GM18499 (cell line): ENCODE data around the gene PDXK.
"Not testable (repeated sequence)": the region's sequence is repeated elsewhere in the genome, so short reads cannot be mapped to it uniquely, and the experiment has no call there.

Source experiments
- ATAC-seq: cut with Tn5 transposase; IDR thresholded peaks from one replicate; pipeline ENCODE4 v1.9.1; 2021; ENCODE audit warnings: moderate number of reproducible peaks; ENCODE audit not compliant: insufficient read depth, unreplicated experiment

Gene PDXK

DNA sequence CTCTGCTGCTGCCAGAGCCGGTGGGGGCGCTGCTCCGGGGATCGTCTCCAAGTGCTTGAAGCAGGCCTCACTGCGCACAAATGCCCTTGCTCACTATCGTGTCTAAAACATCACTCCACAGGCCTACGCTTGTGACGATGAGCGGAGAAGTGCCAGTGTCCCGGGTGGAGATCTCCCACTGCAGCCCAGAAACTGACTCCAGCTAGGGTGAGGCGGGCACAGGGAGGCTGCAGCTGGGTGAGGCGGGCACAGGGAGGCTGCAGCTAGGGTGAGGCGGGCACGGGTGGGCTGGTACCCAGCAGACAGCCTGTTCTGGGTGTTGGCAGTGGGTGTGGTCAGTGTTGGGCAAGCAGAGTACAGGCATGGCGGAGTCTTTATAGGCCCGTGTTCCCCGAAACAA, 22.7 kb upstream of the PDXK start:
- no peak for ATAC-seq

DNA sequence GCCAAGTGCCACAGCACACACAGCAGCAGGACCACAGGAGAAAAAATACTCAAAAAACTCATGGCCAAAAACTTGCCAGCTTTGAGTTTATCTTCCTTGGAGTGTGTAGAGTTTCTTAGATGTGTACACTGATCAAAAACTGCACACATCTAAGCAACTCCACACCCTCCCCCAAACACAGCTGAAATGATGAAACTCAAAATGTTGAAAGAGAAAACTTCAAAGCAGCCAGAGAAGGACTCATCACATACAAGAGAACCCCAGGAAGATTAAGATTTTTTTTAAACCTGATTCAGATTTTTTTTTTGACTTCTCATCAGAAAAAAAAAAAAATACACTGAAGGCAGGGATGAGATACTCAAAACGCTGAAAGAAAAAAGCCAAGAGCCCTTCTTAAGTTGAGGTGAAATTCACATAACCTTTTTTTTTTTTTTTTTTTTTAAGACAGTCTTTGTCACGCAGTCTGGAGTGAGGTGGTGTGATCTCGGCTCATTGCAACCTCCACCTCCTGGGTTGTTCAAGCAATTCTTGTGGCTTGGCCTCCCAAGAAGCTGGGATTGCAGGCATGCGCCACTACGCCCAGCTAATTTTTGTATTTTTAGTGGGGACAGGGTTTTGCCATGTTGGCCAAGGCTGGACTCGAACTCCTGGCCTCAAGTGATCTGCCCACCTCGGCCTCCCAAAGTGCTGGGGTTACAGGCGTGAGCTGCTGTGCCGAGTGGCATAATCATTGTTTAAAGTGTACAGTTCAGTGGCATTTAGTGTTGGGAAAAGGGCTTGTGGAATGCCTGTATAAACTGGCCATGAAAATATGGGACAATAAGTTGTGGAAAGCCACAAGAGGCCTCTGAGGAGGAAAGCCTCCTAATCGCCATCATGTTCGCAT, 20.9 kb upstream of the PDXK start:
- no peak for ATAC-seq

DNA sequence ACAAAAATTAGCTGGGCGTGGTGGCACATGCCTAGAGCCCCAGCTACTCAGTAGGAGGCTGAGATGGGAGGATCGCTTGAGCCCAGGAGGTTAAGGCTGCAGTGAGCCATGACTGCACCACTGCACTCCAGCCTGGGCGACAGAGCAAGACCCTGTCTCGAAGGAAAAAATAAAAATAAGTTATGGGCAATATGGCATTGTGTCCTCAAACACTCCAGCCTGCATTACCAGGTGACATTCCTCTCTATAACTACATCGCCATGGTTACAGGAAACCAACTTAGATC, 19.5 kb upstream of the PDXK start:
- ATAC-seq: not testable (repeated sequence)

DNA sequence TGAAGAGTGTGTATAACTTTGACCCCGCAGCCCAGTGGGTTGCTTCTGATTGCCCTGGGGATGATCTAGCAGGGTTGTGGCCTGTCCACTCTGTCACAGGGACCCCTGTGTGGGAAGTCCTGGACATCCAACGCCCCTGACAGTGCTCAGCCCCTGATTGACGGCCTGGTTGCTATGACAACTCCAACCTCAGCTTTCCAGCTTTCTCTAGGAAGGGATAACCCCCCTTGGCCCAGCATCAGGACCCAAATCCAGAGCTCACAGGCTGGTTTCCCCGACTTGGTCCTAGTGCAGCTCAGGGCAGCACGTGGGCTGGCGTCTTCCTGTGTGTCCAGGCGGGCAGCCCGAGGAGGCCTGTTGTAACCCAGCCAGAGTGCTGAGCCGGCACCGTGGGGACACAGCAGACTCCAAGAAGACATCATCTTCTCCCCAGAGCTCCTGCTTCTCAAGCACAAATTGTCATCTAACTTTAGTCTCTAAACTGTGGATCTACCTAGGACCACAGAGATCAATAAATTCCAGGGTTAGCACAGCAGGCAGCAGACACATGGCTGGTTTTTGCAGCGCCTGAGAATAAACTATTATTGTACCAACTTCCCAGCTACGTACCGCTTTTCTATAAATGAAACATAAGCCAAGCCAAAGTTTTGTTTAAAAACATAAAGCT, 18.9 kb upstream of the PDXK start:
- no peak for ATAC-seq

DNA sequence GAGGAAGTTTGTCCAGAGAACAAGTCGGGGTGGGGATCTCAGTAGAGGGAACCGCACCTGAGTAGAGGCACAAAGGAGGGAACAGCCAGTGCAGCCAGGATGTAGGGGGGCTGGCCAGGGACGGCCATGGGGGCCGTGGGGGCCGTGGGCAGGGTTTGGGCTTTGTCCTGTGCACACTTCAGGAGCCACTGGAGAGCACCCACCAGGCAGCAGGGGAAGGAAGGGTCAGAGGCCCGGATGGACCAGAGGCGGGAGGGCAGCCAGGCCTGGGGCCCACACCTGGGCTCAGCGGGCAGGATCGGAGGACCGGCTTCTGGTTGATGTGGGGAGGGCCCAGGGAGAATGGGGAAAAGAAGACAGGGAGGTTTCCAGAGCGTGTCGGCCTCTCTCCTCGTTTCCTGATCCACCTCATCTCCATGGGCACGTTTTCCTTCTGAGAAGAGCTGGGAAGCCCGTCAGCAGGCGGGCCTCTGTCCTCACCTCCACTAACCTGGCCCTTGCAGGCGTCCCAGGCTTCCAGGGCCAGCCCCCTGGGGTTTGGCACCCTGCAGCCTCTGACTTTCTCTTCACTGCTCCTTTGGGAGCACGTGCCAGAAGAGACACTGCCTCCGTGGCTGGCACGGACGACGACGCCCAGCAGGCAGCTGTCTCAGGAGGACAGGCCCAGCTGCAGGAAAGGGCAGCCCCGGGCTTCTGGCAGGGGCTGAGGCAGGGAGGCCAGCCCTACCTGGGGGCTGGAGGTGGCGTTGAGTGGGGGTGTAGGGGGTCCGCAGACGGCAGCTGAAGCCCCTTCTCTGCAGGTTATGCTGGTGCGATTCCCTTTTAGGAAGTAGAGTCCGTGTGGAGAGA, 16.8 kb upstream of the PDXK start:
- no peak for ATAC-seq

DNA sequence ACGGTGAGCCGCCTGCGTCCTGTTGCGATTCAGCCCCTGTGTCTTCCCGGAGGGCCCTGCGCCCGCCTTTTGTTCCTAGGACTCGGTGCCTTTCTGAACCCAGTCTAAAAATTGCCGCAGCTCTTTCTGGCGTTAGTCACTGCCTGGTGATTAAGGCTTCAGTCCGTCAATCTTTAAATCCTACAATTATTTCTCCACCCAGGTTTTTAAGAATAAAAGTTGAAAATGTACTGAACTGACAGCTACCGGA, 16.2 kb upstream of the PDXK start:
- ATAC-seq: no peak

DNA sequence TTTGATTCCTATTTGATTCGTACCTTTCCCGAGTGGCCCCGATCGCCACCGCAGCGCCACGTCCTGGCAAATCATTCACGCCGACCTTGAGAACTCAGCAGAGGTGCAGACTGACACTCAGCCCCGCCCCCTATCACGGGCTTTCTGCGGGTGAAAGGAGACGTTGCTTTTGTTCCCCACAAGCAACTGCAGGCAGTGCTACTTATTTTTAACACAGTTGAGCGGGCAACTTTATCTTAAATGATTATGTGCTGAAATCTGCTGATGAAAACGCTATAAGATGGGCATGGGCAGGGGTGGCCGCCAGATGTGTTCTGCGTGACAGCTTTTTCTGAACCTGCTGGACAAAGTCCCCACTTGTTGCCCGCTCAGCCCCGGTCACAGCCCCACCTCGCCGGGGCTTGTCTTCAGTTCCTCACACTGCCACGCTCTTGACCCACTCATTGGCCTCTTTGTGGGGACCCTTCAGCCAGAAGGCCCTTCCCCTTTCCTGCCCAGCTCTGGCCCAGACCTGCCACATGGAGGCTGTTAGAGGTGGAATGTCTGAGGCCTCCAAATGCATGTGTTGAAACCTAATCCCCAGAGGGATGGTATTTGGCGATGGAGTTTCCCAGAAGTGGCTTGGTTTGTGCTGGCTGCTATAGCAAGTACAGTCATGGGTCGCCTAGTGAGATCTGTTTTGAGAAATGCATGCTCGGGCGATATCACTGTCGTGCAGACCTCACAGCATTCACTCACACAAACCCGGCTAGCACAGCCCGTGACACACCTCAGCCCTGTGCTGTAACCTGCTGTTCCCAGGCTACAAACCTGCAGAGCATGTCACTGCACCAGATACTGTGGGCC, 15.7 kb upstream of the PDXK start:
- ATAC-seq: no peak

DNA sequence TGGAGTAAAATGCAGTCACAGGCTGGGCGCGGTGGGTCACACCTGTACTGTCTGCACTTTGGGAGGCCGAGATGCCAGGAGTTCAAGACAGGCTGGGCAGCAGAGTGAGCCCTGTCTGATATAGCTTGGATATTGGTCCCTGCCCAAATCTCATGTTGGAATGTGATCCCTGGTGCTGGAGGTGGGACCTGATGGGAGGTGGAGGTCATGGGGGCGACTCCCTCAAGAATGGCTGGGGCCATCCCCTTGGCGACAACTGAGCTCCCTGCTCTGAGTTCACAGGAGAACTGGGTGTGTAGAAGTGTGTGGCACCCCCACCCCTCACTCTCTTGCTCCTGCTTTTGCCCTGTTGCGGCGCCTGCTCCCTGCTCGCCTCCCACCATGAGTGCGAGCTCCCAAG, 11.5 kb upstream of the PDXK start:
- ATAC-seq: no peak

DNA sequence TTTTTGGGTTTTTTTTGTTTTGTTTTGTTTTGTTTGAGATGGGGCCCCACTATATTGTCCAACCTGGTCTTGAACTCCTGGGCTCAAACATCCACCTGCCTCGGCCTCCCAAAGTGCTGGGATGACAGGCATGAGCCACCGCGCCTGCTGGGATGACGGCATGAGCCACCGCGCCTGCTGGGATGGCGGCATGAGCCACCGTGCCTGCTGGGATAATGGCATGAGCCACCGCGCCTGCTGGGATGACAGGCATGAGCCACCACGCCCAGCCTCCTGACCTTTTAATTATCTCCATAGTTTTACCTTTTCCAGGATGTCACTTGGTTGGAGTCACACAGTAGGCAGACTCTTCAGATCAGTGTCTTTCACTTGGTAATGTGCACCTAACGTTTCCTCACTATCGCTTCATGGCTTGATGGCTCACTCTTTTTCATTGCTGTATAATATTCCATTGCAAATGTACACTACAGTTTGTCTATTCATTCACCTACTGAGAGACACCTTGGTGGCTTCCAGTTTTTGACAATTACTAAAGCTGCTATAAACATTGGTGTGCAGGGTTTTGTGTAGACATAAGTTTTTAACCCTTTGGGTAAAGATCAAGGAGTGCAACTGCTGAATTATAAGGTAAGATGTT, 10.1 kb upstream of the PDXK start:
- no peak for ATAC-seq

DNA sequence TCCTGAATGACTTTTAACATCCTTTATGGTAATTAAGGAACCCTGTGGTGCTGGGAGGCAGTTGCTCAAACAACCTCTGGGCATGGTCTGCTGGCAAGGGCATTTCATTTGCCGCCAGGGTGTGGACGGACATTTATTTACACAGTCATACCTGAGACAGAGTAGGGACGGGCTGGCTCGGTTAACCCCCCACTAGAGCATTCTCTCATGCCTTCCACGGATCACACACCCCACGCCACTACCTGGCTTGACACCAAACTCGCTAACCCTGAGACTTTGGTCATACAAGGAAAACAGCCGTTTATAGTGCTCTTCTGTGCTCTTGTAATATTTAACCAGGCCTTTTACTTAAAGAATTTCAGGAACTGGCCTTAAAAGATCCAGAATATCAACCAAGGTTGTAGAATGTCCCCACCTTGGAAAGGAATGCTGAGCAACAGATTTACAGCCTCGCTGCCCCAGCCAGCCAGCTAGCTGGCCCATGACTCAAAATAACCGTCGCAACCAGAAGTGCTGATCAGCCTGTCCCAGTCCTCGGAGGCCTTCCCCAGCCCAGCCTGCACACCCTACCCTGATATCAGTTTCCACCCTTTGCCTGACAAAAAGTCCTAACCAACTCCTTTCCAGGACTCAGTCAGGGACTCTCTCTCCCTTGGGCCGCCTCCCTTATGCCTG, 6.5 kb upstream of the PDXK start:
- no peak for ATAC-seq

DNA sequence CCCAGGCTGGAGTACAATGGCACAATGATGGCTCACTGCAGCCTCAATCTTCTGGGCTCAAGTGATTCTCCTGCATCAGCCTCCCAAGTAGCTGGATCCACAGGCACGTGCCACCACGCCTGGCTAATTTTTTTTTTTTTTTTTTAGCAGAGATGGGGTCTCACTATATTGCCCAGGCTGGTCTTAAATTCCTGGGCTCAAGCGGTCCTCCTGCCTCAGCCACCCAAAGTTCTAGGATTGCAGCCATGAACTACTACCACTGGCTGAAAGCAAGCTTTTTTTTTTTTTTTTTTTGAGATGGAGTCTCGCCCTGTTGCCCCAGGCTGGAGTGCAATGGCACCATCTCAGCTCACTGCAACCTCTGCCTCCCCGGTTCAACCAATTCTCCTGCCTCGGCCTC, 5.8 kb upstream of the PDXK start:
- not testable (repeated sequence) for ATAC-seq

DNA sequence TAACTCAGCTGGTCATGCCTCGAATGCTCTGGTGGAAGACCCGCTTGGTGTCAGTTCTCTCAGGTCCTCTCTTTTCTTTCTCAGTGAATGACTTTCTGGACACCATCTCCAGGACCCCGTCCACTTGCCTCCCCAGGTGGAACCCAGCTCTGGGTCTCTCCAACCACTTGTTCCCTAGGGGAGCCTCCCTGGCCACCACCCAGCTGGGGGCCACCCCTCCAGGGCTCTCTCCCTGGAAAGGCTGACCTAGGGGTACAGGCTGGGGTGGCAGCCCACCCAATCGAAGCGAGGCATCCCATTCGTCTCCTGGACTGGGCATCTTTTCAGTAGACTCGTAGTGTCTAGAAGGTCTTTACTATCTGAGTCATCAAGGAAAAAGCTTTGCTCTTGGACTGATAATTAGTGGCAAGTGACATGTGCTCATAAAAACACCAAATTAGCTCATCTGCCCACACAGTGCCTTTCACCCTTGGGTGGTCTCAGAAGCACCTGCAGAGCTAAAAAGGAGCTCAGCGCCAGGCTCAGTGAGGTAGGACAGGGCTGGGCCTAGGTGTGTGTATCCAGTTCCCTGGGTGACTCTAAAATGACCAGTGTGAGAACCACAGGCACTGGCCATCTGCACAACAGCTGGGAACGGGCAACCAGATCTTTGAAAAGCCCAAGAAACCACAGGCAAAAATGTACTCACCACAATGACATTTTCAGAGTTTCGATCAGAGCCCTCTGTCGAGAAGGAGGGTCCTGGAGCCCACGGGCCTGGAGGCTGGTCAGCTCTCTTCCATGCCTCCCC, 2.4 kb upstream of the PDXK start:
- no peak for ATAC-seq

DNA sequence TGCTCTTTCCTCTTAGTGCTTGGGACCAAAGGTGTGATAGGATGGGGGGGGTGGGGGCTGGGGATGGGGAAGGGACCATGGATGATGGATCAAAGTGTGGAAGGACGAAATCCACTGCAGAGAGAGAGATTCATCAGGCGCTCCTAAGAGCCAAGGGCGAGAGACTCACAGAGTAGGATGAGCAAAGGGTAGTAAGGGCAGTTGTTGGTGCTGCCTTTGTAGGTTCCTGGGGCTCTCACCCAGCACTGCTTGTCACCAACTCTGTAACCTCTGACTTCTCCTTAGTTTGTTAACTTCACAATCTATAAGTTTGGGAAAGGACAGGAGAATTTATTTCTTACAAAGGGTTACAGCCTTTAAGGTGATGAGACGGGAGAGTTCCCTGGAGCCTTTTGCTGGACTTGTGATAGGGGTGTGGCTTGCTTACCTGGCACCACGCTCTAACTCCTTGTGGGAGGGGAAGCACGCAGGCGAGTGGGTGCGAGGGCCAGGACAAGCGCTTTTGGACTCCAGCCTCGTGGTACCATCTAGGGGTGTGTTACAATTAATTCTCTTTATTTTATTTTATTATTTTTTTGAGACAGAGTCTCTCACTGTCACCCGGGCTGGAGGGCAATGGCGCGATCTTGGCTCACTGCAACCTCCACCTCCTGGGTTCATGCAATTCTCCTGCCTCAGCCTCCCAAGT, 1.6 kb upstream of the PDXK start:
- no peak for ATAC-seq

DNA sequence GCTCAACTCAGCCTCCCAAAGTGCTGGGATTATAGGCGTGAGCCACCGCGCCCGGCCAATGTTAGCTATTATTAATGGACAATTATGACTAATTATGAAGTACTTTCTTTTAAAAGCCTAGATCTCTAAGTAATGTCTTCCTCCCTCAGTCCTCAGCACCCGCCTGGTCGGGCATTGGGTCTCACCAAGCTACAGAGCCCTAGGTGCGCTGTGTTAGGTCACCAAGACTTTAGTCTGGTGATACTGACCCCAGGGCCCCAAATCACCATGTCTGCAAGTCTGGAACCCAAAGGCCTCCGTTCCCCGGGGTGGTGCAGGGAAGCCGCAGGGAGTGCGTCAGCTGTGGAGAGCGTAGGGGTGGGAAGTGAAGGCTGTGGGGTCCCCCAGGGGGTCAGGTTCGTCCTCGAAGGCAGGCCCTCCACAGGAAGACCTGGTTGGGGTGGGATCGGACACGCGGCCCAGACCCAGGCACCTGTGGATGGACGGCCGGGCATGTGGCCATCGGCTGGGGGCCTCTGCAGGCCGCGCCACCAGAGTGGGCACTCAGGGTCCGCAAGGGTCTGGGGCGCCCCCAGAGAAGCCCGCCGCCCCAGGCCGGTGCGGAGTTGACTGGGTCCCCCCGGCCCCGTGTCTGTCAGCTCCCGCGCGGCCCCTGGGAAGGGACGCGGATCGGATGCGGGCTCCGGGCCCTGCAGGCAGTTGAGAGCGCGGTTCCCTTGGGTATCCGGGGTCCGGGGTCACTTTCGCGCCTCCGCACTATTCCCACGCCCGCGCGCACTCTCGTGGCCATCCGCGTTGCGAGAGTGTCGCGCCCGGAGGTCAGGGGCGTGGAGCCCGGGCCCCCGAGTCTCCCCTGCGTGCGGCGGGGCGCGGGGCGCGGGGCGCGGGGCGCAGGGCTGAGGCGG, 710 bp upstream of the PDXK start:
- ATAC-seq: no peak

DNA sequence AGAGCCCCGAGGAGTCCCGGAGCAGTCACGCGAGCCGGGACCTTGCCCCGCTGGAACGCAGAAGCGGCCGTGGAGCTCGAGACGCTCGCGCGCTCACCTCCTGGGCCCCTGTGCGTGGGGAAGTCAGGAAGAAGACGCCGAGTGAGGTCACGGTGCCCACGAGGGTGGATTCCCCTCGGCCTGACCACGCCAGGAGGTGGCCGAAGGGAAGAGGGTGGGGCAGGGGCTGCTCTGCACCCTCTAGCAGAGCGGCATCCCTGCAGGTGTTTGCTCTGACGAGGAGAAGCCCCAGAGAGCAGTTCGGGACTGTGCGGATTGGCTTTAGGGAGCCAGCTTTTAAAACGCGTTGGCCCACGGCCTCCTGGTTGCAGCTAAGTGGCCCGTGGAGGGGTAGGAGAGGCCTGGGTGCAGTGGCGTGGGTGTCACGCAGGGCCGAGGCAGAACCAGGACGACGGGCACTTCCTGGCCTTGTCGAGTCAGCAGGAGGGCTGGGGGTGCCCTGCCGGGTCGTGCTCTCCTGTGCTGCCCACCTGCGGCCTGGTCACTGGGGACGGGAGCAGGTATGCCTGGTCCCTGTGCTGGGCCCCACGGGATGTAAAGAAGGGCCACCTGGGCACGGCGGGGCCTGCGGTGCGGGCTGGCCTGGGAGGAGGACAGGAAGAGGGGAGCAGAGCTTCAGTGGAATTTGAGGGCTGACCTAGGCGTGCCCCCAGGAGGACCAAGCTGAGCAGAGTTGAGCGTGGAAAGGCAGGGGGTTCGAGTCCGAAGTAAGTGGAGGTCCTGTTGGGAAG, 1.0 kb downstream of the PDXK start:
- ATAC-seq: no peak

DNA sequence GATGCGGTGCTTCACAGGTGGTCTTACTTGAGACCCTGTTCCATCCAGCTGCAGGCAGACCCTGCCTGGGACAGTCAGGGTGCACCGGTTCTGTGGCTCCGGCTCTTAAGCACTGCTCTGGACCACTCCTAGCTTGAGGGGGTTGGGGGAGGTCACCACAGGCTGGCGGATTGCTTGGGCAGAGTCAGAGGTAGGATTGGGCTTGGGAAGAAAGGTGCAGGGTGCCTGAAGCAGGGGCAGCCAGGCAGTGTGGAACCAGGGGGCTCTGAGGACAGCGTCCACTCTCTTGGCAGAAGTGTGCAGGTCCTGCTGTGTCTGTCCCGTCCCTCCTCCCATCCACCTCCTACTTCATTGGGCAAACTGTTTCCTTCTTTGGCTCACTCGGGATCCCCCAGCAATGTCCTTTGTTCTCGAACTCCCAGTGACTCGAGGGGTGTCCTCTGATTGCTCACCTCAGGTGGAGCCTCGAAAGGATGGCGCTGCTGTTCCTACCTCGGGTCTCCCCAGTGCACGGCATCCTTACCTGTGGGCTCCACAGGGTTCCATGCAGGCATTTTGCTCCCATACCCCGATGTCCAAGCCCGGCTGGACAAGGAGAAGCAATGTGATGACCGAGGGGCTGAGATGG, 1.7 kb downstream of the PDXK start:
- no peak for ATAC-seq
